ENCODE measurements around the gene DNAH8. TPM values are rescaled to one million over a fixed set of nuclear protein-coding genes. Genes with fewer than 3 reads are reported as not detected.

Gene DNAH8
- total RNA-seq, 1 donor from 2014 or later: 0.24 TPM

DNA sequence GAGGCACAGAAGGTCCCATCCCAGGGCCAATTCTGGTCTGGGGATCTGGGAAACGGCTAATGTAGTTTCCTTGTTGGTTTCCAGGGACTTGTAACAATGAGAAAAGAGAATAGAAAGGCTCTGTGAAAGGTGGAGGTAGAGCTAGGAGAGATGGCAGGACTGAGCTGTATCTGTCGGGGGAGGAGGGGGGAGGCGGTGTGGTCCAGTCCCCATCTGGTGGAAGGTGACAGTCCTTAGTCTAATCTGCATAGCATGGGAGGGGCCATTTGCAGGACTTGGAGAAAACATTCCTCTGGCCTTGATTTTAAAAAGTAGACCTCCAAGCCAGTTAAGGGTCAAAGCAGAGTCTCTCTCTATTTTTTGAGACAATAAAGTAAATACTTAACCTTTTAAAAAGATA lies 137.1 kb downstream of the DNAH8 start:
- H3K27me3 Mint-ChIP-seq (ENCODE audit: unreplicated experiment): peaks cover 30% of the 10 kb centered on the region
- no peaks in the 10 kb centered on the region for H3K4me1 Mint-ChIP-seq (ENCODE audit: unreplicated experiment)
- no peak for DNase-seq (ENCODE audit: extremely low spot score, unreplicated experiment)
- H3K9me3 Mint-ChIP-seq (ENCODE audit: unreplicated experiment): no peaks in the 10 kb centered on the region
- no peak overlapping the region for H3K27ac Mint-ChIP-seq (ENCODE audit: unreplicated experiment)
- no peak for TF ChIP-seq CTCF (IDR thresholded peaks at IDR 0.05)
- no peak overlapping the region for H3K4me3 Mint-ChIP-seq (ENCODE audit: unreplicated experiment)
- no peaks in the 10 kb centered on the region for H3K36me3 Mint-ChIP-seq (ENCODE audit: unreplicated experiment)

DNA sequence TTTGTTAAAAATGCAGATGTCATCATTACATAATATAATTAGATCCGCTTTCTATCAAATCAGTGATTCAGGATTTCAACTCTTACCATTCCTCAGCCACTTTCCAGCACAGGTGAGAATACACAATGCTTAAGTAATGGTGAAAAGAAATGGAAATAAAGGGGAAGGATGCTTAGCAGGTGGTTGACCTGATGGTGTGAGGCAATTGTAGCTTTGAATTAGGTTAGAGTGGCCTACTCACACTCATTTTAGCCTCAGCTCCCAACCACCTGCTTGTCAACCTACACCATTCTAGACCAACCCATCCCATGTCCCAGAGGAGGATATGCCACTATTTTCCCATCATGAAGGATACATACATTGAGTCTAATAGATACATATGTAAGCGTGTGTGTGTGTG lies 138.1 kb downstream of the DNAH8 start:
- Mint-ChIP-seq H3K4me3 (ENCODE audit: unreplicated experiment) (no peak overlapping the region), H3K36me3 (ENCODE audit: unreplicated experiment) (no peaks in the 10 kb centered on the region), H3K27ac (ENCODE audit: unreplicated experiment) (no peak overlapping the region), H3K27me3 (ENCODE audit: unreplicated experiment) (peaks cover 34% of the 10 kb centered on the region), H3K9me3 (ENCODE audit: unreplicated experiment) (no peaks in the 10 kb centered on the region), H3K4me1 (ENCODE audit: unreplicated experiment) (no peaks in the 10 kb centered on the region)
- TF ChIP-seq CTCF (IDR thresholded peaks at IDR 0.05): no peak
- DNase-seq (ENCODE audit: extremely low spot score, unreplicated experiment): no peak

- no peaks in the 10 kb centered on the region for H3K36me3 Mint-ChIP-seq (ENCODE audit: unreplicated experiment)
- peaks cover 35% of the 10 kb centered on the region for H3K27me3 Mint-ChIP-seq (ENCODE audit: unreplicated experiment)
- H3K27ac Mint-ChIP-seq (ENCODE audit: unreplicated experiment): no peak overlapping the region
- no peak for TF ChIP-seq CTCF (IDR thresholded peaks at IDR 0.05)
- H3K4me3 Mint-ChIP-seq (ENCODE audit: unreplicated experiment): no peak overlapping the region
- DNase-seq (ENCODE audit: extremely low spot score, unreplicated experiment): no peak
- H3K9me3 Mint-ChIP-seq (ENCODE audit: unreplicated experiment): no peaks in the 10 kb centered on the region
- no peaks in the 10 kb centered on the region for H3K4me1 Mint-ChIP-seq (ENCODE audit: unreplicated experiment)
Measured at GRCh38 chr6:38856492-38856891, 141.4 kb downstream of the DNAH8 start.

DNA sequence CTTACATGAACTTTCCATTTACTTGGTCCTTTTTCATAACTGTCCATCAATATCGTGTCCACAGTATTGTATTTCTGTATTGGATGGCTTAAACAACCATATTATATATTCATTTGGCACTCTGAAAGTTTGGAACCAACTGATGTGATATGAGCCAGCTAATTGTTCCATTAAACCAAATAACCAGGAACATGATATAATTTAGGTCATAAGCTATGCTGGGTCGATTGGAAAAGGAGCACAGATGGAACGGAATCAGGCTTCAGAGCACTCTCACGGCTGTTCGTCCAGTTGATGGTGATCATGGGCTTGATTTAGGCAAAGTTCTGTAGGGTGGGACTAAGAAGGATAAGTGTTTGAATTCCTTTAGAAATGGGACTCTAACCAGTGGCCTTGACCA lies 142.7 kb downstream of the DNAH8 start:
- Mint-ChIP-seq H3K27me3 (ENCODE audit: unreplicated experiment) (peaks cover 32% of the 10 kb centered on the region), H3K36me3 (ENCODE audit: unreplicated experiment) (no peaks in the 10 kb centered on the region), H3K4me3 (ENCODE audit: unreplicated experiment) (no peak overlapping the region), H3K9me3 (ENCODE audit: unreplicated experiment) (no peaks in the 10 kb centered on the region), H3K27ac (ENCODE audit: unreplicated experiment) (no peak overlapping the region), H3K4me1 (ENCODE audit: unreplicated experiment) (no peaks in the 10 kb centered on the region)
- TF ChIP-seq CTCF (IDR thresholded peaks at IDR 0.05): no peak
- no peak for DNase-seq (ENCODE audit: extremely low spot score, unreplicated experiment)

DNA sequence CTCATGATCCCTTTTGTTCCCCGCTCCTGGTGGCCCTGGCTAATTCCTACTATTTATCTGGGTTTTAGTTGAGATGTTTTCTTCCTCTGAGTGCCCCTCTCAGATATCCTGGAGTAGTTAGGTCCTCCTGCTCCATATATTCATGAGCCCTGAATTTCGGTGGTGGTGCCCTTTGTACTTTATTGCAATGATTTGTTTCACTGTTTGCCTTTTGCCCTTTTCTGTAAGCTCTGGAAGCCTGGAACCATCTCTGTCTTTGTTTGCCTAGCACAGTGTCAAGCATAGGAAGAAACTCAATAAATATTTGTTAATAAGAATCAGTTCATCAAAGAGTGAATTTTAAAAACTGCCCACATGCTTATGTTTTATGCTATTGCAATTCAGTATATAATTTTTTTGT lies 144.9 kb downstream of the DNAH8 start:
- DNase-seq (ENCODE audit: extremely low spot score, unreplicated experiment): no peak
- Mint-ChIP-seq H3K4me3 (ENCODE audit: unreplicated experiment) (no peak overlapping the region), H3K27me3 (ENCODE audit: unreplicated experiment) (peaks cover 29% of the 10 kb centered on the region), H3K9me3 (ENCODE audit: unreplicated experiment) (no peaks in the 10 kb centered on the region), H3K4me1 (ENCODE audit: unreplicated experiment) (no peaks in the 10 kb centered on the region), H3K36me3 (ENCODE audit: unreplicated experiment) (no peaks in the 10 kb centered on the region), H3K27ac (ENCODE audit: unreplicated experiment) (no peak overlapping the region)
- TF ChIP-seq CTCF (IDR thresholded peaks at IDR 0.05): no peak
